Spleen (tissue), 7 donors: Measurements from ENCODE around the gene CCDC86.

Experiments used
- POLR2A ChIP-seq, 3 donors: fragments of 450-650 bp; IDR thresholded peaks; one replicate each; pipeline ENCODE4 v1.5.1; 2017; ENCODE audit warnings: antibody characterized with exemption in 3 of 3, mild to moderate bottlenecking in 1 of 3
- TF ChIP-seq, protein P1 (sequence below), 11 experiments: fragments of 200-600 bp in 7 of 11; fragments of 450-650 bp in 4 of 11; sonication (generic) in 4 of 11; IDR thresholded peaks in 8 of 11; conservative IDR thresholded peaks in 3 of 11; 1 replicate in 7 of 11; 2 replicates in 4 of 11; pipeline versions ENCODE4 v1.4.0 to v1.8.0; 2016 to 2021; ENCODE audit warnings: antibody characterized with exemption in 11 of 11, inconsistent platforms in 4 of 11, mild to moderate bottlenecking in 1 of 11
- donor health status: DM: no; HTN: no; CAD: no; lungs with moderate emphysema.
- donor health status: DM: no; HTN: no; CAD: no.
- donor health status: DM: no; HTN: no; CAD: no.

DNA sequence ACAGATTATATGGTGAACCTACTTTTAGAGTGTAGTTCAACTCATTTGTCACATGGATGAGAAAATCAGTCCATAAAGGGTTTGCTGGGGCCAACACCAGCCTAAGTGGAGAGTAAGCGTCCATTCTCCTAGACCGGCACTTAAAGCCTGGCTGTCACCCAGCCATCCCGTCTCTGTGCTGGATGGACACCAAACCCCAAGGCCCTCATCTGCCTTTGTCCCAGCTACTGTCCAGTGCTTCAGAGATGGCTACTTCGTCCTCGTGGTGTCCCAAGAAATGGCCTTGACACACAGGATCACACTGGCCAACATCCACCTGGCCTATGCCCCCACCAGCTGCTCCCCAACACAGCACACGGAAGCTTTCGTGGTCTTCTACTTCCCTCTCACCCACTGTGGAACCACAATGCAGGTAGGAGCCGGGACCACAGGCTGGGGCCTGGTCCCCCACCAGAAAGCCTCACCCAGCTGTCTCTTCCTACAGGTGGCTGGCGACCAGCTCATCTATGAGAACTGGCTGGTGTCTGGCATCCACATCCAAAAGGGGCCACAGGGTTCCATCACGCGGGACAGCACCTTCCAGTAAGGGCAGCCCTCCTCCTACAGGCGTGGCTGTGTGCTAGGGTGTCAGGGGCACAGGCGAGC is 28.9 kb downstream of the CCDC86 start:
- TF ChIP-seq POLR2A (IDR thresholded peaks at IDR 0.05): no peak
- TF ChIP-seq, protein P1, sequence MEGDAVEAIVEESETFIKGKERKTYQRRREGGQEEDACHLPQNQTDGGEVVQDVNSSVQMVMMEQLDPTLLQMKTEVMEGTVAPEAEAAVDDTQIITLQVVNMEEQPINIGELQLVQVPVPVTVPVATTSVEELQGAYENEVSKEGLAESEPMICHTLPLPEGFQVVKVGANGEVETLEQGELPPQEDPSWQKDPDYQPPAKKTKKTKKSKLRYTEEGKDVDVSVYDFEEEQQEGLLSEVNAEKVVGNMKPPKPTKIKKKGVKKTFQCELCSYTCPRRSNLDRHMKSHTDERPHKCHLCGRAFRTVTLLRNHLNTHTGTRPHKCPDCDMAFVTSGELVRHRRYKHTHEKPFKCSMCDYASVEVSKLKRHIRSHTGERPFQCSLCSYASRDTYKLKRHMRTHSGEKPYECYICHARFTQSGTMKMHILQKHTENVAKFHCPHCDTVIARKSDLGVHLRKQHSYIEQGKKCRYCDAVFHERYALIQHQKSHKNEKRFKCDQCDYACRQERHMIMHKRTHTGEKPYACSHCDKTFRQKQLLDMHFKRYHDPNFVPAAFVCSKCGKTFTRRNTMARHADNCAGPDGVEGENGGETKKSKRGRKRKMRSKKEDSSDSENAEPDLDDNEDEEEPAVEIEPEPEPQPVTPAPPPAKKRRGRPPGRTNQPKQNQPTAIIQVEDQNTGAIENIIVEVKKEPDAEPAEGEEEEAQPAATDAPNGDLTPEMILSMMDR (IDR thresholded peaks at IDR 0.05 in 8 of 11, conservative IDR thresholded peaks at IDR 0.05 in 3 of 11): no peak
